ENCODE results near the gene FNDC3A.

The FNDC3A gene

GRCh38 chr13:48977286-48977625 lies 1.5 kb downstream of the FNDC3A start:
- H3K9ac ChIP-seq (ENCODE audit: low read depth, low read length), result peak overlapping the region; percentile 80
- H3K36me3 ChIP-seq (ENCODE audit: insufficient read depth, low read length), result no peaks in the 10 kb centered on the region
- H3K4me2 ChIP-seq (ENCODE audit: insufficient read depth, low read length), result peak overlapping the region; percentile 77
- H4K20me1 ChIP-seq (ENCODE audit: insufficient read depth, low read length), result peaks cover 7% of the 10 kb centered on the region; the same call in 1 of the 2 replicates
- H3K4me1 ChIP-seq (ENCODE audit: insufficient read depth, low read length), result peaks cover 49% of the 10 kb centered on the region
- DNase-seq (no peak), ATAC-seq (ENCODE audit: insufficient read depth, low read depth) (no peak)
- H3K9me3 ChIP-seq (ENCODE audit: insufficient read depth, low read length, severe bottlenecking), result no peaks in the 10 kb centered on the region
- peak overlapping the region; percentile 87 for H3K27ac ChIP-seq (ENCODE audit: low read length)
- H2AFZ ChIP-seq (ENCODE audit: low read depth, low read length), result peak overlapping the region; percentile 95; the same call in 1 of the 2 replicates
- peak overlapping the region; percentile 71 to 86; a peak in 3 of 4 replicates for H3K4me3 ChIP-seq (ENCODE audit: low read depth in 1 of 2, low read length in 2 of 2)
- peaks cover 67% of the 10 kb centered on the region for H3K79me2 ChIP-seq (ENCODE audit: insufficient read depth, low read length)
- no peaks in the 10 kb centered on the region for H3K27me3 ChIP-seq (ENCODE audit: insufficient read depth, low read length, poor library complexity)
- no peak for TF ChIP-seq CTCF (IDR thresholded peaks at IDR 0.05; ENCODE audit: borderline replicate concordance, extremely low read depth, low read length, poor library complexity, severe bottlenecking)
- no peak for TF ChIP-seq EZH2 (IDR thresholded peaks at IDR 0.05; ENCODE audit: borderline replicate concordance, low read depth, low read length, severe bottlenecking)

DNA sequence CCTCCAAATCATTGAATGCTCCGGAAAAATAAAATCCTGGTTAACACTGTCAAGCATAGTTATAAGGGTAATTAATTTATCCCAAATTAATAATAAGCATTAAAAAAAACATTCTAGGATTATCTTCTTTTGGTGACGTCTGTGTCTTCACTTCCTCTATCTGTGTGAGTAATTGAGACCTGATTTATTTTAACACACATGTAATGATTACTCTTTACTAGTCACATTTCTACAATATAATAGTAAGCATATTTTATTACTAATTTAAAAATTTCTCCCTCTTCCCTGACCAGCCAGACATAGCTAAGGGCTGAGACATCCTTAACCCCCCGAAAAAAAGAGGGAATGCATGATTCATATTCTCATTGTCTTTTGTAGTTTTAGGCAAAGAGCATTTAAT lies 2.3 kb downstream of the FNDC3A start:
- no peak for TF ChIP-seq EZH2 (IDR thresholded peaks at IDR 0.05; ENCODE audit: borderline replicate concordance, low read depth, low read length, severe bottlenecking)
- no peak for TF ChIP-seq CTCF (IDR thresholded peaks at IDR 0.05; ENCODE audit: borderline replicate concordance, extremely low read depth, low read length, poor library complexity, severe bottlenecking)
- H3K9ac ChIP-seq (ENCODE audit: low read depth, low read length), result peak overlapping the region; percentile 80
- H3K79me2 ChIP-seq (ENCODE audit: insufficient read depth, low read length), result peaks cover 74% of the 10 kb centered on the region
- H3K4me2 ChIP-seq (ENCODE audit: insufficient read depth, low read length), result peak overlapping the region; percentile 77
- H3K4me3 ChIP-seq (ENCODE audit: low read depth in 1 of 2, low read length in 2 of 2), result peak overlapping the region; percentile 2 to 86; a peak in 2 of 4 replicates
- H3K27ac ChIP-seq (ENCODE audit: low read length), result no peak overlapping the region
- H2AFZ ChIP-seq (ENCODE audit: low read depth, low read length), result no peak overlapping the region
- no peaks in the 10 kb centered on the region for H3K36me3 ChIP-seq (ENCODE audit: insufficient read depth, low read length)
- no peak for DNase-seq
- H3K27me3 ChIP-seq (ENCODE audit: insufficient read depth, low read length, poor library complexity), result no peaks in the 10 kb centered on the region
- peaks cover 49% of the 10 kb centered on the region for H3K4me1 ChIP-seq (ENCODE audit: insufficient read depth, low read length)
- H3K9me3 ChIP-seq (ENCODE audit: insufficient read depth, low read length, severe bottlenecking), result no peaks in the 10 kb centered on the region
- peaks cover 7% of the 10 kb centered on the region; the same call in 1 of the 2 replicates for H4K20me1 ChIP-seq (ENCODE audit: insufficient read depth, low read length)
- ATAC-seq (ENCODE audit: insufficient read depth, low read depth), result no peak

- Histone ChIP-seq H3K27ac (ENCODE audit: low read length) (no peak overlapping the region; the same call in 1 of the 2 replicates), H3K4me1 (ENCODE audit: insufficient read depth, low read length) (peaks cover 48% of the 10 kb centered on the region), H2AFZ (ENCODE audit: low read depth, low read length) (no peak overlapping the region), H4K20me1 (ENCODE audit: insufficient read depth, low read length) (peaks cover 7% of the 10 kb centered on the region; the same call in 1 of the 2 replicates), H3K4me3 (ENCODE audit: low read depth in 1 of 2, low read length in 2 of 2) (no peak overlapping the region; a peak in 1 of 4 replicates), H3K36me3 (ENCODE audit: insufficient read depth, low read length) (no peaks in the 10 kb centered on the region), H3K27me3 (ENCODE audit: insufficient read depth, low read length, poor library complexity) (no peaks in the 10 kb centered on the region), H3K4me2 (ENCODE audit: insufficient read depth, low read length) (peak overlapping the region; percentile 77; the same call in 1 of the 2 replicates), H3K9me3 (ENCODE audit: insufficient read depth, low read length, severe bottlenecking) (no peaks in the 10 kb centered on the region), H3K9ac (ENCODE audit: low read depth, low read length) (no peak overlapping the region; the same call in 1 of the 2 replicates), H3K79me2 (ENCODE audit: insufficient read depth, low read length) (peaks cover 85% of the 10 kb centered on the region)
- ATAC-seq (ENCODE audit: insufficient read depth, low read depth), result no peak
- TF ChIP-seq CTCF (IDR thresholded peaks at IDR 0.05; ENCODE audit: borderline replicate concordance, extremely low read depth, low read length, poor library complexity, severe bottlenecking) (no peak), EZH2 (IDR thresholded peaks at IDR 0.05; ENCODE audit: borderline replicate concordance, low read depth, low read length, severe bottlenecking) (no peak)
- DNase-seq, result no peak
These were observed 3.4 kb downstream of the FNDC3A start for GRCh38 chr13:48978942-48979601.
